IMR-90 (cell line): ENCODE data around the gene AUNIP. TPM values are rescaled to one million over a fixed set of nuclear protein-coding genes. Genes with fewer than 3 reads are reported as not detected.

Experiments used
- ATAC-seq: fragments of 200-7000 bp; cut with Tn5 transposase; 2 replicates; pipeline ENCODE4 v1.9.1; 2020; ENCODE audit warnings: low read depth, mild to moderate bottlenecking, moderate library complexity
- BruUV-seq: library from RNA; stranded (reverse); fragments of 400-500 nt; replicated peaks from 2 replicates; lab custom pipeline; 2021; lab: Mats Ljungman, UMichigan
- CTCF ChIA-PET: fragments of 300-600 bp; formaldehyde crosslinking; extraction: SDS; loops from one replicate; lab custom pipeline; 2021; ENCODE audit warnings: antibody characterized with exemption; lab: Yijun Ruan, JAX
- POLR2A ChIA-PET: fragments of 300-600 bp; sonication (Branson Sonifier 250); formaldehyde crosslinking; loops from one replicate; lab custom pipeline; 2022; ENCODE audit warnings: antibody characterized with exemption; ENCODE audit not compliant: unreplicated experiment; lab: Charles Lee
- DNase-seq: peaks from one replicate; pipeline ENCODE4 v3.0.0; 2013
- H2AFZ ChIP-seq: replicated peaks from 2 replicates; pipeline ENCODE3; 2013; ENCODE audit warnings: low read length, mild to moderate bottlenecking; ENCODE audit not compliant: poor library complexity
- H2AK5ac ChIP-seq: 2 replicates; pipeline ENCODE4 v1.6.1; 2013; ENCODE audit warnings: low read depth, low read length, inconsistent platforms
- H2AK9ac ChIP-seq: replicated peaks from 2 replicates; pipeline ENCODE3; 2013; ENCODE audit warnings: mild to moderate bottlenecking, low read depth, low read length, moderate library complexity; ENCODE audit not compliant: poor library complexity
- H2BK120ac ChIP-seq: 2 replicates; pipeline ENCODE4 v1.6.1; 2013; ENCODE audit warnings: low read depth, low read length, inconsistent platforms
- H2BK15ac ChIP-seq: 3 replicates; pipeline ENCODE4 v1.6.1; 2013; ENCODE audit warnings: low read depth, low read length, inconsistent platforms
- H2BK20ac ChIP-seq: 2 replicates; pipeline ENCODE4 v1.6.1; 2013; ENCODE audit warnings: low read depth, mild to moderate bottlenecking, inconsistent platforms, low read length, moderate library complexity
- H2BK5ac ChIP-seq: 2 replicates; pipeline ENCODE4 v1.6.1; 2013; ENCODE audit warnings: mild to moderate bottlenecking, low read depth, low read length, inconsistent platforms; ENCODE audit not compliant: poor library complexity, severe bottlenecking
- H3K14ac ChIP-seq: replicated peaks from 2 replicates; pipeline ENCODE4 v1.6.1; 2013; ENCODE audit warnings: low read depth, low read length, inconsistent platforms
- H3K18ac ChIP-seq: 2 replicates; pipeline ENCODE4 v1.6.1; 2013; ENCODE audit warnings: low read depth, low read length, control low read depth
- H3K23ac ChIP-seq: 2 replicates; pipeline ENCODE4 v1.6.1; 2013; ENCODE audit warnings: low read depth, low read length, inconsistent platforms
- H3K27ac ChIP-seq: 2 replicates; pipeline ENCODE4 v1.5.1; 2013; ENCODE audit warnings: mild to moderate bottlenecking, control low read depth, low read length; ENCODE audit not compliant: insufficient read depth
- H3K27me3 ChIP-seq: 2 replicates; pipeline ENCODE4 v1.6.1; 2013; ENCODE audit warnings: low read length; ENCODE audit not compliant: control insufficient read depth, insufficient read depth
- H3K36me3 ChIP-seq: 2 replicates; pipeline ENCODE4 v1.6.1; 2013; ENCODE audit warnings: low read length, mixed read lengths; ENCODE audit not compliant: control insufficient read depth, insufficient read depth
- H3K4ac ChIP-seq: 2 replicates; pipeline ENCODE4 v1.6.1; 2013; ENCODE audit warnings: low read depth, low read length, inconsistent platforms
- H3K4me1 ChIP-seq: 2 replicates; pipeline ENCODE4 v1.6.1; 2013; ENCODE audit warnings: low read length, mixed read lengths; ENCODE audit not compliant: control insufficient read depth, insufficient read depth
- H3K4me2 ChIP-seq: 2 replicates; pipeline ENCODE4 v1.6.1; 2013; ENCODE audit warnings: low read depth, mild to moderate bottlenecking, control low read depth, low read length, moderate library complexity
- H3K4me3 ChIP-seq: 2 replicates; pipeline ENCODE4 v1.5.1; 2013; ENCODE audit warnings: low read depth, mild to moderate bottlenecking, control low read depth, low read length, moderate library complexity; ENCODE audit not compliant: insufficient read depth
- H3K56ac ChIP-seq: 2 replicates; pipeline ENCODE4 v1.6.1; 2013; ENCODE audit warnings: low read length, inconsistent platforms; ENCODE audit not compliant: insufficient read depth; ENCODE audit errors: extremely low read depth
- H3K79me1 ChIP-seq, 2 experiments: 2 replicates each; pipeline ENCODE4 v1.6.1; 2013; ENCODE audit warnings: low read length in 2 of 2, inconsistent platforms in 1 of 2, low read depth in 1 of 2
- H3K9ac ChIP-seq: 2 replicates; pipeline ENCODE4 v1.6.1; 2013; ENCODE audit warnings: low read depth, low read length, control low read depth
- H3K9me1 ChIP-seq: 2 replicates; pipeline ENCODE4 v1.6.1; 2013; ENCODE audit warnings: low read length, inconsistent platforms; ENCODE audit not compliant: insufficient read depth
- H3K9me3 ChIP-seq: 2 replicates; pipeline ENCODE4 v1.6.1; 2013; ENCODE audit warnings: low read length; ENCODE audit not compliant: control insufficient read depth, insufficient read depth
- H4K20me1 ChIP-seq: 2 replicates; pipeline ENCODE4 v1.6.1; 2013; ENCODE audit warnings: low read length, inconsistent platforms; ENCODE audit not compliant: insufficient read depth
- H4K5ac ChIP-seq: 2 replicates; pipeline ENCODE4 v1.6.1; 2013; ENCODE audit warnings: mild to moderate bottlenecking, low read depth, low read length, control low read depth
- H4K8ac ChIP-seq, 2 experiments: 2 replicates each; pipeline ENCODE4 v1.6.1; 2013; ENCODE audit warnings: low read depth in 2 of 2, low read length in 2 of 2, control low read depth in 1 of 2, inconsistent platforms in 1 of 2
- H4K91ac ChIP-seq: 2 replicates; pipeline ENCODE4 v1.6.1; 2013; ENCODE audit warnings: low read depth, low read length, inconsistent platforms; ENCODE audit not compliant: insufficient read depth
- BHLHE40 ChIP-seq: fragments of 150-350 bp; IDR thresholded peaks from 2 replicates; pipeline ENCODE4 v1.6.1; 2016; ENCODE audit warnings: mild to moderate bottlenecking, low read depth, low read length
- CEBPB ChIP-seq: IDR thresholded peaks from 2 replicates; pipeline ENCODE4 v1.6.1; 2012; ENCODE audit warnings: low read depth, low read length, improper control_type of control experiment
- CHD1 ChIP-seq: IDR thresholded peaks from 2 replicates; pipeline ENCODE4 v1.6.1; 2012; ENCODE audit warnings: low read depth, low read length, improper control_type of control experiment
- CTCF ChIP-seq: conservative IDR thresholded peaks from 2 replicates; pipeline ENCODE4 v1.5.1; 2012; ENCODE audit warnings: mild to moderate bottlenecking, low read depth, low read length, improper control_type of control experiment
- ELK1 ChIP-seq: fragments of 150-350 bp; IDR thresholded peaks from 2 replicates; pipeline ENCODE4 v1.6.1; 2016; ENCODE audit warnings: low read depth, mild to moderate bottlenecking, low read length, moderate library complexity, borderline replicate concordance
- FOS ChIP-seq: fragments of 150-350 bp; IDR thresholded peaks from 2 replicates; pipeline ENCODE4 v1.6.1; 2016; ENCODE audit warnings: low read depth, low read length
- MAFK ChIP-seq: IDR thresholded peaks from 2 replicates; pipeline ENCODE4 v1.6.1; 2012; ENCODE audit warnings: low read depth, low read length, improper control_type of control experiment
- MAZ ChIP-seq: IDR thresholded peaks from 2 replicates; pipeline ENCODE4 v1.6.1; 2012; ENCODE audit warnings: low read depth, mild to moderate bottlenecking, low read length, improper control_type of control experiment, moderate library complexity, borderline replicate concordance
- MXI1 ChIP-seq: IDR thresholded peaks from 2 replicates; pipeline ENCODE4 v1.6.1; 2012; ENCODE audit warnings: low read depth, mild to moderate bottlenecking, low read length, moderate library complexity, borderline replicate concordance
- NFE2L2 ChIP-seq: fragments of 150-350 bp; IDR thresholded peaks from 2 replicates; pipeline ENCODE4 v1.6.1; 2016; ENCODE audit warnings: low read depth, mild to moderate bottlenecking, low read length
- POLR2A ChIP-seq: IDR thresholded peaks from 2 replicates; pipeline ENCODE4 v1.6.1; 2012; ENCODE audit warnings: mild to moderate bottlenecking, low read depth, low read length
- RAD21 ChIP-seq: IDR thresholded peaks from 2 replicates; pipeline ENCODE4 v1.6.1; 2012; ENCODE audit warnings: low read length, improper control_type of control experiment
- RCOR1 ChIP-seq: IDR thresholded peaks from 2 replicates; pipeline ENCODE4 v1.6.1; 2012; ENCODE audit warnings: mild to moderate bottlenecking, low read length, improper control_type of control experiment; ENCODE audit not compliant: insufficient replicate concordance
- RFX5 ChIP-seq: IDR thresholded peaks from 2 replicates; pipeline ENCODE4 v1.8.0; 2012; ENCODE audit warnings: low read depth, mild to moderate bottlenecking, low read length, moderate library complexity
- SMC3 ChIP-seq: fragments of 150-350 bp; IDR thresholded peaks from 2 replicates; pipeline ENCODE4 v1.6.1; 2016; ENCODE audit warnings: low read depth, mild to moderate bottlenecking, antibody characterized with exemption, low read length, moderate library complexity
- WGBS, 2 experiments: methylation state at CpG; one replicate each; pipeline versions ENCODE4 v1.1.5 to v1.1.7; 2013; ENCODE audit warnings: missing lambda C conversion rate in 2 of 2; ENCODE audit not compliant: insufficient read length in 1 of 2; ENCODE audit errors: extremely low coverage in 2 of 2; 5-methylcytosine and 5-hydroxymethylcytosine counted together
- dilution Hi-C: fragments of 300-500 bp; cut with HindIII; formaldehyde crosslinking; loops from one replicate; pipeline ENCODE4 v1.14.3; 2018; ENCODE audit warnings: low sequenced_read_pairs; ENCODE audit not compliant: unreplicated experiment
- in situ Hi-C: fragments of 300-500 bp; cut with MboI; formaldehyde crosslinking; loops from 3 replicates; pipeline ENCODE4 v1.14.3; 2019; ENCODE audit warnings: low sequenced_read_pairs, inconsistent platforms, mixed read lengths
- intact Hi-C: fragments of 100-400 bp; cut with micrococcal nuclease; formaldehyde crosslinking; loops from 2 replicates; pipeline ENCODE4 v1.10.0; 2022
- polyA plus RNA-seq, 3 experiments: library from polyadenylated mRNA; depleted of rRNA; stranded (reverse); fragments of >200 nt; gene quantifications; 2 replicates each; pipeline ENCODE4 v1.2.3, GENCODE V29; 2012; ENCODE audit warnings: low replicate concordance in 1 of 3
- total RNA-seq: library from RNA; depleted of rRNA; stranded (reverse); fragments of >200 nt; gene quantifications from 2 replicates; pipeline ENCODE4 v1.2.3, GENCODE V29; 2012
- TF ChIP-seq, protein P1 (sequence below): fragments of 150-350 bp; IDR thresholded peaks from 2 replicates; pipeline ENCODE4 v1.6.1; 2017; ENCODE audit warnings: mild to moderate bottlenecking, antibody characterized with exemption, low read length, low read depth

Gene AUNIP
- total and polyA plus RNA-seq, 2 of the 4 experiments (the other 2 are of a cell fraction), result 2.4 to 5.0 TPM

- Histone ChIP-seq H2AK9ac (no peak overlapping the region), H3K56ac (no peak overlapping the region), H3K79me1 (peaks cover 13 to 27% of the 10 kb centered on the region in 2 experiments), H3K14ac (no peak overlapping the region), H2AK5ac (no peak overlapping the region), H3K27me3 (no peaks in the 10 kb centered on the region), H4K5ac (no peak overlapping the region), H4K91ac (no peak overlapping the region), H3K23ac (no peak overlapping the region), H2BK5ac (no peak overlapping the region), H3K4ac (no peak overlapping the region), H2AFZ (no peak overlapping the region), H3K9me1 (no peaks in the 10 kb centered on the region), H2BK120ac (no peak overlapping the region), H3K4me3 (no peak overlapping the region), H3K18ac (no peak overlapping the region), H2BK20ac (no peak overlapping the region), H3K9me3 (no peaks in the 10 kb centered on the region), H3K4me2 (no peak overlapping the region), H4K20me1 (no peaks in the 10 kb centered on the region), H3K4me1 (no peaks in the 10 kb centered on the region; the same call in 1 of the 2 replicates), H3K27ac (no peak overlapping the region), H3K9ac (no peak overlapping the region), H2BK15ac (no peak overlapping the region), H3K36me3 (no peaks in the 10 kb centered on the region), H4K8ac (no peak overlapping the region)
- BruUV-seq, result no TSS peak
- POLR2A ChIA-PET, result interaction anchor here (0.6 kb wide), 1 partner anchor 44 kb away, joined by 3 read pairs; no protein-coding TSS in a partner anchor
- in situ Hi-C loops, result no loop called here
- TF ChIP-seq ELK1 (no peak), CEBPB (no peak), RAD21 (no peak), RFX5 (no peak), MAFK (no peak), MAZ (no peak), CHD1 (no peak), BHLHE40 (no peak), NFE2L2 (no peak), POLR2A (no peak), SMC3 (no peak), MXI1 (no peak), FOS (no peak), RCOR1 (no peak), CTCF (no peak)
- TF ChIP-seq, protein P1, sequence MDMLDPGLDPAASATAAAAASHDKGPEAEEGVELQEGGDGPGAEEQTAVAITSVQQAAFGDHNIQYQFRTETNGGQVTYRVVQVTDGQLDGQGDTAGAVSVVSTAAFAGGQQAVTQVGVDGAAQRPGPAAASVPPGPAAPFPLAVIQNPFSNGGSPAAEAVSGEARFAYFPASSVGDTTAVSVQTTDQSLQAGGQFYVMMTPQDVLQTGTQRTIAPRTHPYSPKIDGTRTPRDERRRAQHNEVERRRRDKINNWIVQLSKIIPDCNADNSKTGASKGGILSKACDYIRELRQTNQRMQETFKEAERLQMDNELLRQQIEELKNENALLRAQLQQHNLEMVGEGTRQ, result no peak
- intact Hi-C loops, result no loop called here
- WGBS, 2 experiments, result 80% methylated on average over 1 of the region's 11 CpGs; no CpG with 5 or more reads in 1 of the 2 experiments
- DNase-seq (no peak), ATAC-seq (no peak)
- CTCF ChIA-PET, result interaction anchor here (0.6 kb wide), 1 partner anchor 32 kb away, joined by 3 read pairs; no protein-coding TSS in a partner anchor
- dilution Hi-C loops, result no loop called here
These were observed 2.4 kb downstream of the AUNIP start for GRCh38 chr1:25856856-25857255.
